Measurements from ENCODE around the gene SCUBE1.

DNA sequence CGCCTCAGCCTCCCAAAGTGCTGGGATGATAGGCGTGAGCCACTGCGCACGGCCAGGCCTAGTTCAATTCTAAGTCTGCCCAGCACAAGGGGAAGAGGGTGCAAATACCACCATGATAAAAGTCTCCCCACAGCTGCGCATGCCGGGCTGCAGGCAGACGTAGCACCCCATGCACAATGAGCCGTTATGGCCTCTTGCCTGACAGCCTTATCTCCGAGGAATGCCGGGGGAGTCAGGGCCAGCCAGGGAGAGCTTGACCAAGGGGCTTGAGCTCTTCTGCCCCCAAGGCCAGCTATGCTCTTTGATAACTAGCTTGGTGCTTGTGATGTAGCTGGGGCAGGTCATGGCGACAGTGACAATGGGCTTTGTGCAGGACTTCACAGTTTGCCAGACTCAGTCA, 13.7 kb upstream of the SCUBE1 start:
- TF ChIP-seq POLR2A (IDR thresholded peaks at IDR 0.05) (no peak), CTCF (IDR thresholded peaks at IDR 0.05) (no peak), POLR2AphosphoS5 (IDR thresholded peaks at IDR 0.05) (no peak)
